ENCODE results near the gene CCDC197. TPM values are rescaled to one million over a fixed set of nuclear protein-coding genes. Genes with fewer than 3 reads are reported as not detected.

The CCDC197 gene
- total RNA-seq, 2 experiments from 2014 or later: 0.44 to 0.69 TPM

- intact Hi-C loops (cut with micrococcal nuclease): loop anchor here (1.0 kb wide), 2 partner anchors 30 to 62 kb away; no protein-coding TSS in a partner anchor
- H3K36me3 Mint-ChIP-seq: no peaks in the 10 kb centered on the region
- H3K27me3 Mint-ChIP-seq: no peaks in the 10 kb centered on the region
- CTCF ChIA-PET: interaction anchor here (0.5 to 7.7 kb wide), 28 partner anchors 9 to 180 kb away, joined by 3 to 309 read pairs (median 4); partner anchors contain the start of genes ASB2, FAM181A and OTUB2
- POLR2A ChIA-PET: interaction anchor here (0.8 to 2.6 kb wide), 8 partner anchors 25 to 64 kb away, joined by 3 to 17 read pairs (median 4); no protein-coding TSS in a partner anchor
- no peak overlapping the region for H3K27ac Mint-ChIP-seq
- peaks cover 31% of the 10 kb centered on the region for H3K4me1 Mint-ChIP-seq (ENCODE audit: low read depth)
- DNase-seq: no peak
- H3K4me3 Mint-ChIP-seq: no peak overlapping the region
- no peaks in the 10 kb centered on the region for H3K9me3 Mint-ChIP-seq
Observed at GRCh38 chr14:94001016-94001415, 3.9 kb downstream of the CCDC197 start.

- ChIA-PET POLR2A (interaction anchor here (0.8 to 2.6 kb wide), 7 partner anchors 26 to 65 kb away, joined by 3 to 17 read pairs (median 5); no protein-coding TSS in a partner anchor), CTCF (interaction anchor here (0.5 to 14.2 kb wide), 31 partner anchors 8 to 179 kb away, joined by 3 to 309 read pairs (median 4); partner anchors contain the start of genes ASB2 and OTUB2)
- Mint-ChIP-seq H3K36me3 (no peaks in the 10 kb centered on the region), H3K9me3 (no peaks in the 10 kb centered on the region), H3K4me3 (no peak overlapping the region), H3K27ac (peak overlapping the region; percentile 50), H3K4me1 (ENCODE audit: low read depth) (peaks cover 29% of the 10 kb centered on the region), H3K27me3 (no peaks in the 10 kb centered on the region)
- peak; percentile 72 for DNase-seq
- intact Hi-C loops (cut with micrococcal nuclease): loop anchor here (1.0 kb wide), 2 partner anchors 30 to 62 kb away; no protein-coding TSS in a partner anchor
Observed at GRCh38 chr14:94001501-94002396, 4.6 kb downstream of the CCDC197 start.

GRCh38 chr14:94003397-94003796, 6.3 kb downstream of the CCDC197 start:
- Mint-ChIP-seq H3K27ac (no peak overlapping the region), H3K9me3 (no peaks in the 10 kb centered on the region), H3K27me3 (no peaks in the 10 kb centered on the region), H3K36me3 (no peaks in the 10 kb centered on the region), H3K4me3 (no peak overlapping the region), H3K4me1 (ENCODE audit: low read depth) (peaks cover 26% of the 10 kb centered on the region)
- ChIA-PET POLR2A (interaction anchor here (1.4 to 1.6 kb wide), 2 partner anchors 25 to 40 kb away, joined by 3 read pairs; no protein-coding TSS in a partner anchor), CTCF (interaction anchor here (0.7 to 14.2 kb wide), 10 partner anchors 10 to 133 kb away, joined by 3 to 202 read pairs (median 4); no protein-coding TSS in a partner anchor)
- intact Hi-C loops (cut with micrococcal nuclease): no loop called here
- DNase-seq: no peak

- Mint-ChIP-seq H3K9me3 (no peaks in the 10 kb centered on the region), H3K4me1 (ENCODE audit: low read depth) (peaks cover 28% of the 10 kb centered on the region), H3K27ac (no peak overlapping the region), H3K36me3 (no peaks in the 10 kb centered on the region), H3K27me3 (no peaks in the 10 kb centered on the region), H3K4me3 (no peak overlapping the region)
- ChIA-PET CTCF (interaction anchor here (0.7 to 14.2 kb wide), 13 partner anchors 10 to 133 kb away, joined by 3 to 202 read pairs (median 5); no protein-coding TSS in a partner anchor), POLR2A (interaction anchor here (1.3 to 1.6 kb wide), 3 partner anchors 25 to 64 kb away, joined by 3 read pairs; no protein-coding TSS in a partner anchor)
- intact Hi-C loops (cut with micrococcal nuclease): no loop called here
- no peak for DNase-seq
Observed at GRCh38 chr14:94004015-94004414, 6.9 kb downstream of the CCDC197 start.

- POLR2A ChIA-PET: interaction anchor here (1.3 kb wide), 1 partner anchor 66 kb away, joined by 3 read pairs; no protein-coding TSS in a partner anchor
- intact Hi-C loops (cut with micrococcal nuclease): no loop called here
- no peaks in the 10 kb centered on the region for H3K27me3 Mint-ChIP-seq
- peak; percentile 49 for DNase-seq
- H3K36me3 Mint-ChIP-seq: no peaks in the 10 kb centered on the region
- H3K27ac Mint-ChIP-seq: no peak overlapping the region
- no peak overlapping the region for H3K4me3 Mint-ChIP-seq
- CTCF ChIA-PET: interaction anchor here (0.8 to 14.2 kb wide), 10 partner anchors 18 to 131 kb away, joined by 3 to 202 read pairs (median 4); no protein-coding TSS in a partner anchor
- H3K9me3 Mint-ChIP-seq: no peaks in the 10 kb centered on the region
- peaks cover 35% of the 10 kb centered on the region for H3K4me1 Mint-ChIP-seq (ENCODE audit: low read depth)
Observed at GRCh38 chr14:94005324-94006073, 8.4 kb downstream of the CCDC197 start.

- no peak overlapping the region for H3K27ac Mint-ChIP-seq
- H3K4me3 Mint-ChIP-seq: no peak overlapping the region
- no peaks in the 10 kb centered on the region for H3K9me3 Mint-ChIP-seq
- ChIA-PET CTCF (interaction anchor here (1.0 to 14.2 kb wide), 2 partner anchors 13 to 70 kb away, joined by 3 to 202 read pairs; no protein-coding TSS in a partner anchor), POLR2A (no interaction called here)
- DNase-seq: peak; percentile 52
- H3K4me1 Mint-ChIP-seq (ENCODE audit: low read depth): peaks cover 46% of the 10 kb centered on the region
- no peaks in the 10 kb centered on the region for H3K27me3 Mint-ChIP-seq
- no peaks in the 10 kb centered on the region for H3K36me3 Mint-ChIP-seq
- intact Hi-C loops (cut with micrococcal nuclease): no loop called here
Observed at GRCh38 chr14:94008234-94008633, 11.1 kb downstream of the CCDC197 start.

GRCh38 chr14:94009767-94010166, 12.7 kb downstream of the CCDC197 start:
- H3K27ac Mint-ChIP-seq: no peak overlapping the region
- no peaks in the 10 kb centered on the region for H3K27me3 Mint-ChIP-seq

GRCh38 chr14:94010625-94011024, 13.5 kb downstream of the CCDC197 start:
- POLR2A ChIA-PET: no interaction called here
- CTCF ChIA-PET: interaction anchor here (1.0 to 14.2 kb wide), 4 partner anchors 11 to 72 kb away, joined by 3 to 202 read pairs (median 6); no protein-coding TSS in a partner anchor
- intact Hi-C loops (cut with micrococcal nuclease): no loop called here
- no peak overlapping the region for H3K4me3 Mint-ChIP-seq
- H3K36me3 Mint-ChIP-seq: no peaks in the 10 kb centered on the region
- no peak overlapping the region for H3K27ac Mint-ChIP-seq
- H3K4me1 Mint-ChIP-seq (ENCODE audit: low read depth): peaks cover 43% of the 10 kb centered on the region
- no peak for DNase-seq
- H3K9me3 Mint-ChIP-seq: no peaks in the 10 kb centered on the region
- no peaks in the 10 kb centered on the region for H3K27me3 Mint-ChIP-seq

More at GRCh38 chr14:94009767-94010166, 12.7 kb downstream of the CCDC197 start:
- intact Hi-C loops (cut with micrococcal nuclease): no loop called here
- Mint-ChIP-seq H3K4me3 (no peak overlapping the region), H3K36me3 (no peaks in the 10 kb centered on the region), H3K4me1 (ENCODE audit: low read depth) (peaks cover 46% of the 10 kb centered on the region), H3K9me3 (no peaks in the 10 kb centered on the region)
- DNase-seq: peak; percentile 32
- ChIA-PET CTCF (interaction anchor here (0.6 to 14.2 kb wide), 4 partner anchors 8 to 72 kb away, joined by 3 to 202 read pairs (median 4); no protein-coding TSS in a partner anchor), POLR2A (no interaction called here)

- ChIA-PET CTCF (interaction anchor here (0.7 to 14.2 kb wide), 9 partner anchors 9 to 125 kb away, joined by 3 to 202 read pairs (median 4); partner anchors contain the start of gene CCDC197), POLR2A (interaction anchor here (1.0 kb wide), 1 partner anchor 17 kb away, joined by 3 read pairs; no protein-coding TSS in a partner anchor)
- intact Hi-C loops (cut with micrococcal nuclease): loop anchor here (2.0 kb wide), 1 partner anchor 15 kb away; the partner anchor contains the start of gene OTUB2
- H3K27ac Mint-ChIP-seq: peak overlapping the region; percentile 61
- H3K36me3 Mint-ChIP-seq: no peaks in the 10 kb centered on the region
- no peaks in the 10 kb centered on the region for H3K9me3 Mint-ChIP-seq
- H3K27me3 Mint-ChIP-seq: no peaks in the 10 kb centered on the region
- DNase-seq: peak; percentile 35
- peaks cover 43% of the 10 kb centered on the region for H3K4me1 Mint-ChIP-seq (ENCODE audit: low read depth)
- no peak overlapping the region for H3K4me3 Mint-ChIP-seq
Observed at GRCh38 chr14:94011795-94012194, 14.7 kb downstream of the CCDC197 start.

- POLR2A ChIA-PET: no interaction called here
- CTCF ChIA-PET: interaction anchor here (0.9 to 14.2 kb wide), 4 partner anchors 11 to 118 kb away, joined by 3 to 202 read pairs (median 3); no protein-coding TSS in a partner anchor
- intact Hi-C loops (cut with micrococcal nuclease): no loop called here
Observed at GRCh38 chr14:94014382-94014781, 17.3 kb downstream of the CCDC197 start.

GRCh38 chr14:94015223-94015622, 18.1 kb downstream of the CCDC197 start:
- Mint-ChIP-seq H3K4me3 (no peak overlapping the region), H3K27ac (no peak overlapping the region), H3K27me3 (no peaks in the 10 kb centered on the region), H3K9me3 (no peaks in the 10 kb centered on the region), H3K4me1 (ENCODE audit: low read depth) (peaks cover 22% of the 10 kb centered on the region), H3K36me3 (no peaks in the 10 kb centered on the region)
- DNase-seq: no peak
- POLR2A ChIA-PET: no interaction called here
- CTCF ChIA-PET: interaction anchor here (0.8 to 14.2 kb wide), 5 partner anchors 13 to 121 kb away, joined by 3 to 202 read pairs (median 3); no protein-coding TSS in a partner anchor
- intact Hi-C loops (cut with micrococcal nuclease): no loop called here

More at GRCh38 chr14:94014382-94014781, 17.3 kb downstream of the CCDC197 start:
- Mint-ChIP-seq H3K4me3 (no peak overlapping the region), H3K27ac (no peak overlapping the region), H3K9me3 (no peaks in the 10 kb centered on the region), H3K36me3 (no peaks in the 10 kb centered on the region), H3K4me1 (ENCODE audit: low read depth) (peaks cover 28% of the 10 kb centered on the region), H3K27me3 (no peaks in the 10 kb centered on the region)
- DNase-seq: no peak

Data from activated CD4-positive, alpha-beta memory T cell treated with anti-CD3 and anti-CD28 coated beads for 36 hours (primary cell).